Adrenal gland (tissue), 5 donors: ENCODE results near the gene HBB.

Source experiments
- POLR2A ChIP-seq, 2 donors: fragments of 450-650 bp; IDR thresholded peaks; one replicate each; pipeline ENCODE4 v1.6.1; 2017; ENCODE audit warnings: antibody characterized with exemption in 2 of 2, mild to moderate bottlenecking in 2 of 2, moderate library complexity in 1 of 2
- TF ChIP-seq, protein P1 (sequence below), 6 experiments: fragments of 450-650 bp in 4 of 6; fragments of 200-600 bp in 2 of 6; sonication (generic) in 1 of 6; IDR thresholded peaks; 1 replicate in 5 of 6; 2 replicates in 1 of 6; pipeline versions ENCODE4 v1.5.1 to v1.8.0; 2016 to 2021; ENCODE audit warnings: antibody characterized with exemption in 6 of 6, mild to moderate bottlenecking in 2 of 6, moderate library complexity in 1 of 6
- donor health status: DM: no; HTN: no; CAD: no.

DNA sequence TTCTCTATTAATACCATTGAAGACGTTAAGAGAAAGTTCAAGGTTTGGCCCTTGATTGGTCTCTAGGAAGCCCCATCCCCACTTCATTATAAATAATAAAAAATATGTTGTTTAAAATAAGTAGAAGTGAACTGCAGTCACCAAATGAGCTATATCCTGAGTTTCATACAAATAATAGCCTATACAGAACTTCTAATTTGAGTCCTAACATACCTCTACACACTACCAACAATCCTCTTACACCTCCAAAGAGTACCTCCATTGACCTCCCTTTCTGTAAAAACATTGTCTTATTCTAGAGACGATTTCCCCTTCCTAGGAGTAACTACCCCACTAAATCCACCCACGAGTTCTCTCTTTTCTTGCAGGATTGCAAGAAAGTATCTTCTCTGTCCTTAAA is 14.6 kb upstream of the HBB start:
- TF ChIP-seq, protein P1, sequence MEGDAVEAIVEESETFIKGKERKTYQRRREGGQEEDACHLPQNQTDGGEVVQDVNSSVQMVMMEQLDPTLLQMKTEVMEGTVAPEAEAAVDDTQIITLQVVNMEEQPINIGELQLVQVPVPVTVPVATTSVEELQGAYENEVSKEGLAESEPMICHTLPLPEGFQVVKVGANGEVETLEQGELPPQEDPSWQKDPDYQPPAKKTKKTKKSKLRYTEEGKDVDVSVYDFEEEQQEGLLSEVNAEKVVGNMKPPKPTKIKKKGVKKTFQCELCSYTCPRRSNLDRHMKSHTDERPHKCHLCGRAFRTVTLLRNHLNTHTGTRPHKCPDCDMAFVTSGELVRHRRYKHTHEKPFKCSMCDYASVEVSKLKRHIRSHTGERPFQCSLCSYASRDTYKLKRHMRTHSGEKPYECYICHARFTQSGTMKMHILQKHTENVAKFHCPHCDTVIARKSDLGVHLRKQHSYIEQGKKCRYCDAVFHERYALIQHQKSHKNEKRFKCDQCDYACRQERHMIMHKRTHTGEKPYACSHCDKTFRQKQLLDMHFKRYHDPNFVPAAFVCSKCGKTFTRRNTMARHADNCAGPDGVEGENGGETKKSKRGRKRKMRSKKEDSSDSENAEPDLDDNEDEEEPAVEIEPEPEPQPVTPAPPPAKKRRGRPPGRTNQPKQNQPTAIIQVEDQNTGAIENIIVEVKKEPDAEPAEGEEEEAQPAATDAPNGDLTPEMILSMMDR (IDR thresholded peaks at IDR 0.05), result no peak
- no peak for TF ChIP-seq POLR2A (IDR thresholded peaks at IDR 0.05)
